ENCODE measurements around the gene ACTRT2.

The ACTRT2 gene

DNA sequence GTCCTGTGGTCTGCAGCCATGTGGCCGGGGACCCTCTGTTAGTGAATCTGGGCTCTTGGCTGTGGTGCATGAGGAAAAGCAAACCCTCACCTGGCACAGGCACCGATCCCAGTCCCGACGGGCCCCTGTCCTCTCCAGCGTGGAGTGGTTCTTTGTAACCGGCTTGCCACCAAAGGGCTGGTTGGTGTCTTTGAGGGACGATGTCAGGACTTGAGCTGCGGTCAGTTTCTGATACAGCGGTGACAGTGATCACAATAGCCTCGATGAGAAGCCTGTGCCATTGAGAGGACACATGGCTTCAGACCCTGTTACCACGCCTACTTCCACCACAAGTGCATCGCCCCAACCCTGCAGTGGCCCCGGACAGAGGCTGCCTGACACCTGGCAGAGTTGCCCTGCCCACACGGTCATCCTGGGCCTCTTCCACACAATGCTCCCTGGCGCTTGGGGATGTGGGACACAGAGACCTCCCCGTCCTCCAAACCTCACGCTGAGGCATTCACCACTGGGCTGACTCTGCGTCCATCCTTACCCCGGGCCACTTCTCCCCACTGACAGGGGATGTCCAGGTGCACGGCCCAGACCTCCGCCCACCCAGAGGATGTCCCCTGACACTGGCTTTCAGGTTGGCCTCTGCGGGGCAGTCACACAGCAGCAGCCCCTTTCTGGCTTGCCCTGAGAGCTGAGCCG, 18.8 kb upstream of the ACTRT2 start:
- DNase-seq (ENCODE audit: low read depth, low spot score): no peak

DNA sequence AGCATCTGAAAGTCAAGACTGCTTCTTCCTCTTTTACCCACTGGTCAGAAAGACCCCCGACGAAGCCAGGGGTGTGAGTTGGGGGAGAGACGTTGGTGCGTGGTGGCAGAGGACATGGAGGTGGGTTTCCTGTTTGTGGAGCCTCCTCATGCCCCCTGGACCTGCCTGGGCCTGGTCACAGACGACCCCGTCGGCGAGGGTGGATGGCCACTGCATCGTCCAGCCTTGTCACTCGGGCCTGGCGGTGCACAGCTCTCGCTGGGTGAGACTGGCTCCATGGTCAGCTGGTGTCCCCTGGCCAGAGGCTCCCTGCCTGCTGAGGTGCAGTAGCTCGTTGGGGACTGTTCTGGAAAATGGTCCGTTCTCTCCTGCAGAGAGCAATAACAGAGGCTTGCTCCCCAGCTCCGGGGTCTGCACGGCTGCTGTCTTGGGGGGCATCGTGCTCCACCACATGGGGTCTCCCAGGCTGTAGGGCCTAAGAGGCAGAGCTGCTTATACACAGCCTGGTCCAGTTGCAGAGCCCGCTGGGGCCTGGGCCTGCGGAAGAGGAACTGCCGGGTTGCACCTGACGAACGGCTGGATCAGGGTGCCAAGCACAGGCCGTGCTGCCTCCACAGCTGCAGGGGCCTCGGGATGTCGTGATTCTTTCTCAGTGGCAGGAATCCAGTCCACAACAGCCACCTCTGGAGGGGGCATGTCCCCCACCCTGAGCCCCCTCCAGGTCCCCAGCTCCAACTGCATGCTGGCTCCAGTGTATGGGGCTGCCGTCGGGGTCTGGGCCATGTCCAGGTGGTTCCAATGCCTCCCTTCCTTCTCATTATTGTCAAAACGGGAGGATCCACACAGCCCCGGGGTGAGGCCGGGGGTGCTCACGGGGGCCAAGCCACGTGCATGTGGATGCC, 18.0 kb upstream of the ACTRT2 start:
- DNase-seq (ENCODE audit: low read depth, low spot score): no peak

DNA sequence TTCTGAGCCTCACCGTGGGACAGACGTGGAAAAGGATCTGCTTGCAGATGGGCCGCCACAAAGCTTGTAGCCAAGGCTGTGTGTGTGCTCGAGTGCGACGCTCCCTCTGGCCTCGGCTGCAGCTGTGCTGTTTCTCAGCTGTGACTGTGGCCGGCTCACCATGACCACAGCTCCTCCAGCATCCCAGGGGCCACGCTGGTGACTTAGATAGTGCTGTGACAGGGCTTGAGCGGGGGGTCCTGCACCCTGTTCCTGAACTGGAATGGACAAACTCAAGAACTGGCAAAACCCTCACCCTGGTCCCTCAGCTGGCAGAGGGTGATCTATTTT, 17.4 kb upstream of the ACTRT2 start:
- DNase-seq (ENCODE audit: low read depth, low spot score): no peak

DNA sequence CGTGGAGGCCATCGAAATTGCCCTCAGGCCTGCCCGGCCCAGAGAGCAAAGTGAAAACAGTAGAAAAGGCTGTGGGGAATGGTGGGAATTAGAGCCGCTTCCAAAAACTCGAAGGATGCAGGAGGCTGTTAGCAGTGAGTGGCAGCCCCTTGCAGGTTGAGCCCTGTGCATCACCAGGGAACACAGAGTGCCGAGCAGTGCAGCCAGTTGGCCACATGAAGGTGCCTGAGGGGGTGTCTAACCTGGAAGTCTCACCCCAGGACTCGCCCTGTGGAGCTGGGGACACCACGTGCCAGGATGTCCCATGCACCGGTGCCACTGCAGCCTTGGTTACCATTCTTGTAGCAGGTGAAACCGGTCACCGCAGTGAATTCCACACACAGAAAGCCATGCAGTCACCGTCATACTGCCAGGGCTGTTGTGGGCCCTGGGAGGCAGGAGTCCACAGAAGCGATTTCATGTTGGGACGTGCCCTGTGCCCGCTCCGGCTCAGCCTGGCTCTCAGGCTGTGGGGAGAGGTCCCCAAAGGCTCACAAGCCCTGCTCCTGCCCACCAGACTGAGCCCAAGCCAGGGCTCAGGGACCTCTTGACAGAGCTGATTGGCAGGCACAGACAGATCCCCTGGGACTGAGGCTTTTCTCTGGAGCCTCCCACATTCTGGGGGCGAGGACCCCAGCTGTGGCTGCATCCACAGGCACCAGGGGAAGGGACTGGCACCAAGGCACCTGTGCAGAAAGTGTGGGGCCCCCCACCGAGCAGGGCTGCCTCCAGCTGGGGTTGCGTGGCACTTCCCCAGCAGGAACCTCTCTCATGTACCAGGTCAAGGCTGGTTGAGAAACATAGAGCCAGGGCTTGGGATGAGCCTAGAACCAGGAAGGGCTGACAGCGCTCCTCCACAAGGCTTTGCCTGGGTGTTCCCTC, 16.7 kb upstream of the ACTRT2 start:
- DNase-seq (ENCODE audit: low read depth, low spot score): no peak

DNA sequence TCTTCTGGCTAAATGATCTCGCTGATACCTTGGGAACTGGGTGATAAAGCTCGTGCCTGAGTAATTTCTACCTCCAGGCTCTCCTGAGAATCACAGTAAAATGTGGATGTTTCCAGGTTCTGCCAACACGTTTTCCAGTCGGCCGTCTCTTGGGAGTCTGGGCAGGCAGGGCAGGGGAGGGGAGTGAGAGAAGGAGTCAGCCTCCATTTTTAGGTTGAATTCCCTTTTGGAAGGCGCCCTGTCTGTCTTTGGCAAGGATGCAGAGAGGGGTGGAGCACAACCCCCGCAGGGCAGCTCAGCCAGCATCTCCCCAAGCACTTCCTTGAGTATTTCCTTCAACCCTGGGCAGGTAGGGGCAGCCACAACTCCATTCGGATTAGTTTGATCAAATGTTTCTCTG, 15.5 kb upstream of the ACTRT2 start:
- DNase-seq (ENCODE audit: low read depth, low spot score): no peak

DNA sequence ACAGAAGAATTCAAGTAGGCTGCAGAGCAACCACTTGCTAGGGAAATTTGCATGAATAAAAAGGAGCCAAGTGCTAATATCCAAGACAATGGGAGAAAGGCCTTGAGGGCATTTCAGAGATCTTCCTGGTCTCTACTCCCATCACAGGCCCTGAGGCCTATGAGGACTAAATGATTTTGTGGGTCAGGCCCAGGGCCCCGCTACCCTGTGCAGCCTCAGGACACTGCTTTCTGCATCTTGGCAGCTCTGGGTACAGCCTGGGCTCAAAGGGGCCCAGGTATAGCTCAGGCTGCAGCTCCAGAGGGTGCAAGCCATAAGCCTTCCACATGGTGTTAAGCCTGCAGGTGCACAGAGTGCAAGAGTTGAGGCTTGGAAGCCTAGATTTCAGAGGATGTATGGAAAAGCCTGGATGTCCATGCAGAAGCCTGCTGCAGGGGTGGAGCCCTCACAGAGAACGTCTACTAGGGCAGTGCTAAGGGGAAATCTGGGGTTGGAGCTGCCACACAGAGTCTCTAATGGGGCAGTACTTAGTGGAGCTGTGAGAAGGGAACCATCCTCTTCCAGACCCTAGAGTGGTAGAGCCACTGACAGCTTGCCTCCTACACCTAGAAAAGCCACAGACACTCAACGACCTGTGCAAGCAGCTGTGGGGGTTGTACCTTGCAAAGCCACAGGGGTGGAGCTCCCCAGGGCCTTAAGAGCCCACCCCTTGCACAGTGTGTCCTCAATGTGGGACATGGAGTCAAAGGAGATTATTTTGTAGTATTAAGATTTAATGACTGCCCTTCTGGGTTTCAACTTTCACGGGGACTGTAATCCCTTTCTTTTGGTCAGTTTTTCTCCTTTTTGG, 13.7 kb upstream of the ACTRT2 start:
- no peak for DNase-seq (ENCODE audit: low read depth, low spot score)

DNA sequence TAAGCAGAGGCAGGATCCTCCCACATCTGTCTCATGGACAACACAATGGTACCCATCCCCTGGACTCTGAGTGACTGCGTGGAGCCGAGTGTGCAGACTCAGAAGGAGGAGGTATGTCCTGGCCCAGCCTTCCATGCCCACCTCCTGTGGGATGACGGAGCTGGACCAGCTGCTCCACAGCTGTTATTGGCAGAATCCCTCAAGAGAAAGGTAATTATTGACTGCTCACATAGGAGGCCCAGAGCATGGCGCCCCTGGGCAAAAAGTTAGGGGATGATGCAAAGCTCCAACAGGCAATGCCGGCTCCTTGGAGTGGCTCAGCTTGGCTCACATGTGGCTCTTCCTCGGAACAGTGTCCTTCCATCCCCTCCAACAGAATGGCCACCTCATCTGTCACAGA, 12.2 kb upstream of the ACTRT2 start:
- DNase-seq (ENCODE audit: low read depth, low spot score): no peak

DNA sequence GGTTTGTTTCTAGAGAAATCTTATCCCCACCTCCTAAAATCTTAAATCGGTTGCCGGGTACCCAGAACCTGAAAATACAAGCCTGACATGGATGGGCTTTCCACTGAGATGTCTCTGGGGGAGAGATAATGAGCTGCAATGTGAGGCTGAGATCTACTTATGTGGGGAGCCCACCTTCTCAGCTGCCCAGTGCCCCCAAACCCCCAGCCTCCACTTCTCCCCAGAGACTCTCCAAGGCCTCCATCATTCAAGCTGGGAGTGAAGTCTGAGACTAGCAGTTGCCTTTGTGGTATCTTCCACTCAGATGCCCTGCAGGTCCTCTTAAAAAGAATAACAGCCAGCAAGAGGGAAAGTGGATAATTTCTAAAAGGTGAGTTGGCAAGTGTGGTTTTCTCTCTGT, 11.7 kb upstream of the ACTRT2 start:
- DNase-seq (ENCODE audit: low read depth, low spot score): no peak

DNA sequence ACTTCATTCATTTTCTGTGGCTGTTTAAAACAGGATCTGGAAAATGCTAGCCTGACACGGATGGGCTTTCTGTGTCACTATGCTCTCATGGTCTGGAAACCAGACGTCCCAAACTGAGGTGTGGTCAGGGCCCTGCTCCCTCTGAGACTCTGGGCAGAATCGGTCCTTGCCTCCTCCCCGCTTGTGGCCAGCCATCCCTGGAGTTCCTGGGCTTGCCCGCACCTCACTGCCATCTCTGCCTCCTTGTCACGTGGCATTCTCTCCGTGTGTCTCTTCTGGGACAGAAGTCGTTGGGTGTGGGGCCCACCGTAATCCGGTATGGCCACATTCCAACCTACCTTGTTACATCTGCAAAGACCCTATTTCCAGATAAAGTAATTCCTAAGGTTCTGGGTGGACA, 10.1 kb upstream of the ACTRT2 start:
- DNase-seq (ENCODE audit: low read depth, low spot score): no peak

DNA sequence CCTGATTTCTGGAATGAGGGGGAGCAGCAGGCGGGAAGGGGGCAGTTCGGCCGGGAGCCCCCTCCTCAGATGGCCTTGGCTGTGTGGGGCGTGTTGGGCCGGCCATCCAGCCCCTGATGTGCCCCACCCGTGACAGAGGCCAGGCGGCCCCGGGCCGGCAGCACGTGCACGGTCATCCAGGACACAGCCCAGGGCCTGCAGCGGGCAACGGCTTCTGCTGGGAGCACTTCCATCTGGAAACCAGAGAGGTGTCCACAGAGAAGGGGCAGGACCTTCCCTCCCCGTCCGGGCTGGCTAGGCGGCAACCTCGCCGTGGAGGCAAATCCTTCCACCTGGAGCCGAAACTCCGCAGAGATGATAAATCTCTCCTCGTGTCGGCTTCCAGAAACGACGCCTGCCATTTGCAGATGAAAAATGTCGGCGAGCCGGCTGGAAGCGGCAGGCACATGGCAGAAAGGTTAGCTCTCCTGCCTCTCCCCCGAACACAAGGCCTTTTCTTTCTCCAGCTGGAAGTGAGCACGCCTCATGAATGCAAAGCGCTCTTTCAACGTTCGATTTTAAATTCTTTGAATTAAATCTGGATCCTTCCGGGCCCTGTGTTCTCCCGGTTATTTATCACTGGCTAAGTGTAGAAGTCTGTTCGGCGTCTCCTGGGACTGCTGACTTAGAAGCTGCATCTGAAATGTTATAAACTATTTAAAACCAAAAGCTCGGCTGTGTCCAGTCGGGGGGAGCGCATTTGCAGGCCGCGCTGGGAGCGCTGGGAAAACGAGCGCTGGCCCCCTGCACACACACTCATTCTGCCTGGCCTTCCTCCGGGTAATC, 9.4 kb upstream of the ACTRT2 start:
- no peak for DNase-seq (ENCODE audit: low read depth, low spot score)

DNA sequence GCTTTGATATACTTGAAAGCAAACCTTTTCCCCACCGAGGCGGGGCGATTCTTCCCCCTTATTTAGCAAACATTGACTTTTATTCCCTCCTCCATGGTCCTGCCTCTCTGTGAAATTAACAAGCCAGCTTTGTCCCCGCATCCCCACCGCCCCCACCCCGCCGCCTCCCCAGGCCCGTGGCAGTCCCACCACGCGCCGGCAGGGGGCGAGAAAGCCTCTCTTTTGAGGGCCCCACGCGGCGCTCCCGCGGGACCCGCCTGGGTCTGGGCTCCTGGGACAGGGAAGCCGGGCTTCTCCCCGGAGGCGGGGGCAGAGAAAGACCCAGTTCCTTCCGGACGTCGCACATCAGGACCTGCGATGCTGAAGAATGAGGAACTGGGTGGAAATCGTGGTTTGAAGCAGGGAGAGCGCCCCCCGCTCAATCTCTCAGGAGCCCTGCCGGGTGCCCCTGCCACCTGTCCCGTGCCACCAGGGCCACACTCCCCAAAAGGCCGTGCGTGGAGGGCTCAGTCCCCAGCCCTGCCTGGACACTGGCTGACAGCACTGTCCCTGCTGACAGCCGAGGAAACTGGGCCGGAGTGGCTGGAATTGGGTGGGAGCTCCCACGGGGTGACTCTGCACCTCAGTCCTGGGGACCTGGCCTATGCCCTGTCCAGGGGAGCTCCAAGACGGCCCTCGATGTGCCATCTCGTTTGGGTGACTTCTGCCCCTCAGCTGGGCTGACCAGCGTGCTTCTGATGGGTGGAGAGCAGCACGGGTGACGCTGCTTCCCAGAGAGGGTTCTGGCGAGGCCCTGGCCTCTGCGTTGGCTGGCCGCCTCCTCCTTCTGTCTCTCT, 8.6 kb upstream of the ACTRT2 start:
- DNase-seq (ENCODE audit: low read depth, low spot score): no peak

DNA sequence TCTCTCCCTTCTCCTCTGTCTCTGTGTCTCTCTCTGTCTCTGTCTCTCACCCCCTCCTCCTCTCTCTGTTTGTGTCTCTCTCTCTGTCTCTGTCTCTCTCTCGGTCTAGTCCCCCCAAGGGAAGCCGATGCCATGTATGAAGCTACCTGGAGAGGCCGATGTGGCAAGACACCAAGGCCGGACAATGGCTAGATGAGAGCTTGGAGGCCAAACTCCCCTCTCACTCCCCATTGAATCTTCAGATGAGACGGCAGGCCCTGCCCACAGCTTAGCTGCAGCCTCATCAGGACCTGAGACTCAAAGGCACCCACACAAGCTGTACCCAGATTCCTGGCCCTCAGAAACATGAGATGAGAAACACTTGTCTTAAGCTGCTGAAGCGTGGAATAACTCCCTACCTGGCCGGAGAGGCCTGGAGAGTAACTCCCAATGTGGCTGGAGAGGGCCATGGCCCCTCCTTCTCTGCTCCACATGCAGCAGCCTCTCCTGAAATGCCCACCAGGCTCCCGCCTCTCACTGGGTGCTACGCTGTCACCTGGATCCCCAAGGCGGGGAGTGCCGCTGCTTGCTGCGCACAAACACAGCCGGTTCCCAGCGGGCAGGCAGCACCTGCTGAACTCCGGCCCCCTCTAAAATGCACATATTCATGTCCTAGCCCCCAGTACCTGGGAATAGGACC, 7.8 kb upstream of the ACTRT2 start:
- no peak for DNase-seq (ENCODE audit: low read depth, low spot score)

DNA sequence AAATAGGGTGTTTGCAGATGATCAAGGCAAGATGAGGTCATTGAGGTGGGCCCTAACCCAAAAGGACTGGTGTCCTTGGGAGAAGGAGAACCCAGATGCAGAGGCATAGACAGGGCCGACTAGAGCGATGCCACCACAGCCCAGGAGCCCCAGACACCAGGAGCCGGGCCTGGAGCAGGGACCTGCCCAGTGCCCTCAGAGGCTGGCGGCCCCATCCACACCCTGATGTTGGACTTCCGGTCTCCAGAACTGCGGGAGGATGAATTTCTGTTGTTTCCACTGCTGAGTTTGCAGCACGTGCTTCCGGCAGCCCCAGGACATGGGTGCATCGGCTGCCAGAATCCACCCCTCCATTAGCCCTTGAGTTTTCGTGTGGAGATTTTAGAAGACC, 7.2 kb upstream of the ACTRT2 start:
- no peak for DNase-seq (ENCODE audit: low read depth, low spot score)

DNA sequence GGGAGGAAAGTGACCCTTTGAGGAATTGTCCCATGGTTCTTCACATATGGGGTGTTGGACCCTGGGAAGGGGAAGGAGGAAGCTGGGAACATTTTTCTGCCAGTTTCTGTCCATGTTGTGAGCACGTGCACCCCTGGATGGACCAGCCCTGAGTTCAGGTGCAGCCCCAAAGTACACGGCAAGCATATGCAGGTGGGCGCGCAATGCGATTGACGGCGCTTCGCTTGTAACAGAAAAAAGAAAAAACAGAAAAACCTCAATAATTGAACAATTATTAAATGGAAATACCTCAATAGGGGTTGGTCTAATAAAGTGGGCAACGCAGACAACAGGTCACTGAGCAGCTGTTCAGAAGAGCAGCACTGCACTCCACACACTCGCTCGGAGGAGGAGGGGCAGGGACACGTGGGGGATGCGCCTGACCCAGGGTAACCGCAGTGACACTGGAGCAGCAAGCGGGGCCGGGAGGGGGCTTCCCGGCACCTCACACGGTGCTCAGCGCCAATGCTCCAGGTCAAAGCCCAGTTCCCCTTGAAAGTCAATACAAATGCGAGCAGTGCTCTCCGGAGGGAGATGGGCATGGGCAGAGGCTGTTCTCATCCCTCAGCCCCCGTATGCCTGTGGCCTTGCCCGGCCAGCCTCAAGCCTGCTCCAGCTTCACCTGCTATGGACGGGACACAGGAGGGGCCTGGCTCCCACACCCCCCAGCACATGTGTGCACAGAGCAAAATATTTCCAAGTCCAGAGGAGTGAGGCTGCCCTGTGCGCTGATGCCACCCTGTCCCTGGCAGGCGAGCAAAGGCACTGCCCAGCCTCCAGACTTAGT, 6.6 kb upstream of the ACTRT2 start:
- no peak for DNase-seq (ENCODE audit: low read depth, low spot score)

DNA sequence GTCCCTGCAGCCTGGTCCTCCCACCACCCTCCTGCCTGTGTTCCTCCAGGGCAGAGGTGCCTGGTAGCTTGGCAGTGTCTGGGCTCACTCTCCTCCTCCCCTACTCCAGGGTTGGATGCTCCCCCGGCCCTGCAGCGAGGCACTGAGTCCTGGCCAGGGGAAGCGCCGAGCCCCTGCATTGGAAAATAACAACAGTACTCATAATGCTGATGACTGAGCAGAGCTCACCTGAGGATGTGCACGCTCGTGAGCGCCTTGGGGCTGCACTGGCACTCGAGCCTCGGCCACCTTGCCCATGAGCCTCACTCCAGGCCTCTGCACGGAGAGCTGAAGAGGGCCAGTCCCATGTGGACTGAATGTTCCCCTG, 6.0 kb upstream of the ACTRT2 start:
- no peak for DNase-seq (ENCODE audit: low read depth, low spot score)

DNA sequence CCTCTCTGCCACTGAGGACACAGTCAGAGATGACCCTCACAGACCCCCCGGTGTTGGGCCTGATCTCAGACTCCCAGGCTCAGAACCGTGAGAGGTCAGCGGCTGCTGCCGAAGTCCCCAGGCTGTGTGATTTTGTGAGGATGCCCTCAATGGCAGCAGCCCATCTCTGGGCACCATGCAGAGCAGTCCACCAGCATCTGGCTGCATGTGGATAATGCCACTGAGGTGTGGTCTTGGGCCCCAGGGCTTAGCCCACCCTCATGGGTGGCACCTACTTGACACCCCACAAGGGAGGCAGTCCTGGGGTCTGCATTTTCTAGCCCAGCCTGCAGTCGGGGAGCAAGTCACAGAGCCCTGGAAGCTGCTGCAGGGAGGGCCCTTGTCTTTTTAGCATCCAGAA, 5.5 kb upstream of the ACTRT2 start:
- DNase-seq (ENCODE audit: low read depth, low spot score): no peak

DNA sequence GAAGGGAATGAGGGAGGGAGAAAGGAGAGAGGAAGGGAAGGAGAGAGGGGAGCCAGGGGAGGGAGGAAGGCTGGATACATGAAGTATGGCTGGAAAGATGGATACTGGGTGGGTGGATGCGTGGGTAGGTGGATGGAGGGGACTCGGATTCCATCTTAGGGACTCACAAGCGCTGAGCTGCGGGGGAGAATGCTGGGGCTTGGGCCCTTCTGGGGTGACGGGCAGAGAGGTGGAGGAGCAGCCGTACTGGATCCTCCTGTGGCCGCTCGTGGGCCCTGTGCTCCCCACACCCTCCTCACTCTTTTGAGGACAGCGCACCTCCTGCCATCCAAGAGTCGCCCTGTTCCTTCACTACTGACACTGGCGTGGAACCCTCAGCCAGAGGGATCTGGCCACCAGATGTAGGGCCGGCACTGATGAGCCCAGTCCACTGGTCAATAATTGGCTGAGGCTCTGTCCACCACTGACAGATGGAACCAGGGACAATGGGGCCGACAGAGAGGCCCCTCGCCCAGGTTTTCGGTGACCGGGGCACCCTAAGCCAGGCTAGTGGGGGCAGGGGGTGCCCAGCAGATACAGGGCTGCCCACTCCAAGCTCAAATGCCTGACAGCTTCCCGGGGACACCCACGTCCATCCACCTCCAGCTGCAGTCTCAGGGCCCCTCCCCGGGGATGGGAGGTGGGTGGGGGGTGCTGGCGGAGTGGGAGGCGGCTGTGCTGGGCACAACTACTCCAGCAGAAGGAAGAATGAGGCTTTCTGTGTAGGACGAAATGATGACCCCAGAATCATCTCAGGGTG, 4.4 kb upstream of the ACTRT2 start:
- no peak for DNase-seq (ENCODE audit: low read depth, low spot score)
